Ecto neural progenitor cell (in vitro differentiated cells): ENCODE data around the gene TRMT2A.
"Not testable (repeated sequence)": the region's sequence is repeated elsewhere in the genome, so short reads cannot be mapped to it uniquely, and the experiment has no call there.

Experiments used
- DNase-seq: peaks from one replicate; pipeline ENCODE4 v3.0.0-alpha.2; 2018; ENCODE audit warnings: low spot score

TRMT2A gene

GRCh38 chr22:20084547-20085413 is 32.2 kb downstream of the TRMT2A start:
- DNase-seq, result peak; percentile 81

DNA sequence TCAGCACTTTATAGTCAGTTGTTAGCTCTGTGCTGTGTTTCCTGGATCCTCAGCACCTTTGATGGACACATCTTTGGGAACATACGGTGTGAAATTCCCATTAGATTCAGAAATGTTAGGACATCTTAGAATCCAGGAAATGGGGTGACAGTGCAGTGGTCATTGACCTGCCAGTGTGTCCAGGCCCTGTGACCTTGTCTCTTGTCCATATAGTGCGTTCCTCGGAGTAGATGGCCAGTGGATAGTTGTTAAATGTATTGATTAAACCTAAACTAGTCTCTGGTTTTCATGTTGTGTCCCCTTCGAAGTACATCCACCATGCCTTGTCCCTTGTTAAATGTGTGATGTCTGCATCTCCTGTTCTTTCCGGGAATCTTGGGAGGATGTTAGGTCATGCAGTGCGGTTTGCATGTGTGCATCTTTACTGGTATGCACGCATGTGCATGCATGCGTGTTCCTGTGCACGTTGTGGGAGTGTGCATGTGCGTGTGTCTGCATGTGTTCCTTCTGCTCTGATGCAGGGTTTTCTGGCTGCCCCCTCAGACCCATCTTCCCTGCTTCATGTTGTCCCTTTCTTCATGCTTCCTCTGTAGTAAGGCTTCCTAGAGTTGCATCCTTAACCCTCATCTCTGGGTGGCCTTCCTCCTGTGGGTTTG is 33.0 kb downstream of the TRMT2A start:
- no peak for DNase-seq

DNA sequence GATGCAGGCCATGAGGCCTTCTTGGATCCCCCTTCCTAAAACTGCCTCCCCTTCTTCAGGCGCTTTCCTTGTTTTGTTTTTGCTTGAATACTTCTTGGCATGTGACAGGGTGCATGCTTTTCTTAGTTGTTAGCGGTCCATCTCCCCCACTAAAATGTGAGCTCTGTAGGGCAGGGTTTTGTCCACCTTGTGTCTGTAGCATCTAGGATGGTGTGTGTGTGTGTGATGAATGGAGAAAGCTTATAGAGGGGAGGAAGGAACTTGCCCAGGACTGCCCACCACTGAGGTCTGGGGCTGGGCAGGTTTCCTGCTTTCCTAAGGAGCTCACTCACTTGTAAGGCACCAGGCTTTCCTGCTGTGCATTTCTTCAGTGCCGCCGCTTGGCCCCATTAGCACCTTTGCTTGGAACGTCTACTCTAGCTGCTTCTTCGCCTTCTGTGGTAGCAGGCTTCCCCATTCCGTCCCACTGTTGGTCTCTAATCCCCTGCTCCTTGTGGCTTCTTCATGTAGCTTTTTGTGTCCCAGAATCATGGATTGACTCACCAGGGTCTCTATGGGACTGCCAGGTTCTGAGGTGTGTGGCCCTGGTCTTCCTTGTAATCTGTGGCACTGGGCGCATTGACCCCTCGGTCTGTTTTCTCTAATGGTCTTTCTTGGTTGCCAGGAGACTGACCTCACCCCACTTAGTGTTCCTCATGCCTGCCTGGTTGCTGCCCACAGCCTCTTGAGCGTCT is 33.7 kb downstream of the TRMT2A start:
- DNase-seq, result no peak

- peak; percentile 67 for DNase-seq
Observed at GRCh38 chr22:20080776-20081654, 36.0 kb downstream of the TRMT2A start.

GRCh38 chr22:20080445-20080775 is 36.6 kb downstream of the TRMT2A start:
- DNase-seq, result peak; percentile 83

DNA sequence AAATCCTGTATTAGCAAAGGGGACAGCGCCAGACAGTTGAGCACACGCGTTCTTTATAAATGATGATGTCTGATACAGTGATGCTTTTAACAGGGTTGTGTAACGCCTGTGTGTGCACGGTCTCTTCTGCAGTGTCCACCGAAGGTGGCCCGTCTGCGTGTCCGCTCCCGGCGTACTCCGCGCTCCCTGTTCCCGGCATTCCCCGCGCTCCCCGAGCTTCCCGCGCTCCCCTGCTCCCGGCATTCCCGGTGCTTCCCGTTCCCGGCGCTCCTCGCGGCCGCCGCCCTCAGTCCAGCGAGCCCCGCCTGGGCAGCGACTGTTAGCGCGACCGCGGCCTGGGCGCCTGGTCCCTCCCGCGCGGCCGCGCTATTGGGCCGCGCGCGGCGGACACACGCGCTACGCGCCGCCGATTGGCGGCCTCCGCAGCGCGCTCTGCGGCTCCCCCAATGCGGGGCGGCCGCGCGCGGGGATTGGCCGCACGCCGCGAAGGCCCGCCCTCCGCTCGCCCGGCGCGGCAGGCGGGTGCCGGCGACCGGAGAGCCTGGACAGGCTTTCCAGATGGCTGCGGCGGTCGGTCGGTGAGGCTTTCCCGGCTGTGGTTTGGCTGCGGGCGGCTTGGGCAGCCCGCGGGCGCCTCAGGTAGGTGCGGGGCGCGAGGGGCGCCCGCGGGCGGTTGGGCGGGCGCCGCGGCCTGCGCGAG is 37.1 kb downstream of the TRMT2A start, which contains the start of gene DGCR8:
DGCR8 (plus strand) TSS at position 497 of the 700 bp plus-strand sequence. CDS start 5,723 bp downstream, outside the sequence.
- peak; percentile 97 for DNase-seq

- no peak for DNase-seq
Observed at GRCh38 chr22:20076627-20077172, 40.3 kb downstream of the TRMT2A start.

DNA sequence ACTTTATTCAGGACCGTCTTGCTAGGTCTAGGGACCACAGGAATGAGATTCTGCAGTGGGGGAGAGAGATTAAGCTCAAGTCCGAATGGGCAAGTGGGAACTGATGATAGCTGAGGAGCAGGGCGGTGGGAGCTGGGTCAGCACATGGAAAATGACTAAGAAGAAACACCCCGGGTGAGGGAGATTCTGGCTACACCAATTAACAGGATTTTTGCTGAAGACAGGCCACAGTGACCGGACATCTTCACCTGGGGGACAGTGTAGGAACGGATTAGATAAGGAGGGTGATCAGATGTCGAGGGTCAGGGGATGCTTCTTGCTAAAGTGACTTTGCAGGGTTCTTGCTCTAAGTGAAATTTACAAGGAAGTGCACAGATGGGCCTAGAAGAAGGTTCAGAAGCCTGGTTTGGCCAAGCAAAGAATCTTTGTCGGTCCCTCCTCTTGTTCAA is 45.5 kb downstream of the TRMT2A start:
- DNase-seq, result no peak

DNA sequence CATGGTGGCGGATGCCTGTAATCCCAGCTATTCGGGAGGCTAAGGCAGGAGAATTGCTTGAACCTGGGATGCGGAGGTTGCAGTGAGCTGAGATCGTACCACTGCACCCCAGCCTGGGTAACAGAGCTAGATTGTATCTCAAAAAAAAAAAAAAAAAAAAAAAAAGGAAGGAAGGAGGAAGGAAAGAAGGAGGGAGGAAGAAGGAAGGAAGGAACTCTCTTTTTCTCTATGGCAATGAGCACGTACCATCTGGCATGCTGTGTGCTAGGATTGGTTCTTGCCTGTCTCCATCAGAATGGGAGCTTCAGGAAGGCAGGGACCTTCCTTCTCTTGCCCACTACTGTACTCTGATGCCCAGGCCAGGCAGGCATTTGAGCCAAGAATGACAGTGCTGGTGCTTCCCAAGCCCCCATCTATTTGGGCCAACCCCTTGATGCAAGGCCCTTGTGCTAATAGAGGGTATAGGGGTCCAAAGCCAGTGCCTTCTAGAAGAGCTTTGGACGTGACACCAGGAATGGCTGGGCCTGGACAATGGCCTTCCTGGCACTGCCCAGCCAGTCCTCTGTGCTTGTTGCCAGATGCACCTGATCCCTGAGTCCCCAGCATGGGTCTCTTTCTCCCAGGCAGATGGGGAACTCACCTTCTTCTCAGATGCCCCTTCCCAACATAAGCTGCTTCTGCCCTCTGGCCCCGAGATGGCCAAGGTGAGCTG is 47.5 kb downstream of the TRMT2A start:
- DNase-seq, result no peak

- no peak for DNase-seq
Observed at GRCh38 chr22:20068640-20069039, 48.4 kb downstream of the TRMT2A start.

DNA sequence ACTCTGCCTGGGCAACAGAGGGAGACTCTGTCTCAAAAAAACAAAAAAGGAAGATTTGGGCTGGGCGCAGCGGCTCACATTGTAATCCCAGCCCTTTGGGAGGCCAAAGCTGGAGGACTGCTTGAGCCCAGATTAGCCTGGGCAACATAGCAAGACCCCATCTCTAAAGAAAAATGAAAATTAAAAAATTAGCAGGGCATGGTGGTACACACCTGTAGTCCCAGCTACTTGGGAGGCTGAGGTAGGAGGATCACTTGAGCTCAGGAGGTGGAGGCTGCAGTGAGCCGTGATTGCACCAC is 49.7 kb downstream of the TRMT2A start:
- not testable (repeated sequence) for DNase-seq

GRCh38 chr22:20066617-20067383 is 50.2 kb downstream of the TRMT2A start:
- DNase-seq, result no peak

GRCh38 chr22:20065896-20066616 is 51.0 kb downstream of the TRMT2A start:
- no peak for DNase-seq

- no peak for DNase-seq
Observed at GRCh38 chr22:20064545-20065262, 52.3 kb downstream of the TRMT2A start.

- DNase-seq, result no peak
Observed at GRCh38 chr22:20064140-20064480, 52.9 kb downstream of the TRMT2A start.

- no peak for DNase-seq
Observed at GRCh38 chr22:20063271-20064139, 53.5 kb downstream of the TRMT2A start.

DNA sequence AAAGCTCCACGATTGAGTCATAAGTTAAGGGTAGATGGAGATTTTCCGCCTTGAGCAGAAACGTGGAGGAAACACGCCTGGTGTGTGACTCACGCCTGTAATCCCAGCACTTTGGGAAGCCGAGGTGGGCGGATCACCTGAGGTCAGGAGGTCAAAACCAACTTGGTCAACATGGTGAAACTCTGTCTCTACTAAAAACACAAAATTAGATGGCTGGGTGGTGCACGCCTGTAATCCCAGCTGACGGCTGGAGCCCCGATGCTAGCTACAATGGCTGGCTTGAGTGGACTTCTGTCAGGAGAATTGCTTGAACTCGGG is 54.3 kb downstream of the TRMT2A start:
- no peak for DNase-seq
